OCI-LY1 (cell line): ENCODE results near the gene TSPOAP1.

Source experiments
- EZH2 ChIP-seq: fragments of 200-600 bp; sonication (generic), shearing (Covaris generic); IDR thresholded peaks from 2 replicates; pipeline ENCODE4 v1.8.0; 2017; ENCODE audit warnings: borderline replicate concordance, mixed run types, mild to moderate bottlenecking, antibody characterized with exemption, low read length, moderate library complexity, mixed read lengths
- TF ChIP-seq, protein P1 (sequence below): fragments of 200-600 bp; sonication (generic), shearing (Covaris generic); IDR thresholded peaks from 2 replicates; pipeline ENCODE4 v1.5.1; 2017; ENCODE audit warnings: mild to moderate bottlenecking, antibody characterized with exemption, low read length, moderate library complexity, mixed read lengths

DNA sequence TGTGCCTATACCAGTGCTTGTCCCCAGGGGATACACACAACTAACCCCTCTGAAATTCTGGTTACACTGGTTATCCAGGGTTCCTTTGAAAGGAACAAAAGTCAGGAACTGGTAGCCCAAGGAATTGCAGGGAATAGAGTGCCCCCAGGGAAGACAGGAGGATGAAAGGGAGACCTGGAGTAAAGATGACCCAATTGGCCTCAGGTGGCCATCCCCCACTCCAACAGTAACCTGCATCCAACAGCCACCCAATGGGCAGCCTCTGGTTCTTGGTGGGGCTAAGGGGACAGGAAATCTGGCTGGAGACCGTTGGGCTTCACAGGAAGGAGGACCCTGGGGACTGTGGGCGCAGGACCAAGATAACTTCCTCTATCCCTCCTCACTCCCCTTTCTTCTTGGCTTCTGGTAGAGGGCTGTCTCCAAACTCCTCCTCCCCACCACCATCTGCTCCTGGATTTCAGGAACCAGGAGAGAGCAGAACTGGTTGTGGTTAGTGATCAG lies 47.0 kb downstream of the TSPOAP1 start:
- TF ChIP-seq, protein P1, sequence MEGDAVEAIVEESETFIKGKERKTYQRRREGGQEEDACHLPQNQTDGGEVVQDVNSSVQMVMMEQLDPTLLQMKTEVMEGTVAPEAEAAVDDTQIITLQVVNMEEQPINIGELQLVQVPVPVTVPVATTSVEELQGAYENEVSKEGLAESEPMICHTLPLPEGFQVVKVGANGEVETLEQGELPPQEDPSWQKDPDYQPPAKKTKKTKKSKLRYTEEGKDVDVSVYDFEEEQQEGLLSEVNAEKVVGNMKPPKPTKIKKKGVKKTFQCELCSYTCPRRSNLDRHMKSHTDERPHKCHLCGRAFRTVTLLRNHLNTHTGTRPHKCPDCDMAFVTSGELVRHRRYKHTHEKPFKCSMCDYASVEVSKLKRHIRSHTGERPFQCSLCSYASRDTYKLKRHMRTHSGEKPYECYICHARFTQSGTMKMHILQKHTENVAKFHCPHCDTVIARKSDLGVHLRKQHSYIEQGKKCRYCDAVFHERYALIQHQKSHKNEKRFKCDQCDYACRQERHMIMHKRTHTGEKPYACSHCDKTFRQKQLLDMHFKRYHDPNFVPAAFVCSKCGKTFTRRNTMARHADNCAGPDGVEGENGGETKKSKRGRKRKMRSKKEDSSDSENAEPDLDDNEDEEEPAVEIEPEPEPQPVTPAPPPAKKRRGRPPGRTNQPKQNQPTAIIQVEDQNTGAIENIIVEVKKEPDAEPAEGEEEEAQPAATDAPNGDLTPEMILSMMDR = no peak
- TF ChIP-seq EZH2 = no peak
